Fibroblast of lung (primary cell): ENCODE measurements around the gene ANKRD27. TPM values are rescaled to one million over a fixed set of nuclear protein-coding genes. Genes with fewer than 3 reads are reported as not detected.

Experiments
- DNase-seq, 2 donors: peaks; one replicate each; pipeline versions ENCODE4 v3.0.0 to v3.0.0-alpha.2; 2010; ENCODE audit warnings: low read depth in 2 of 2
- H2AFZ ChIP-seq: 2 replicates; pipeline ENCODE4 v1.5.1; 2012; ENCODE audit warnings: low read length, control low read depth, inconsistent platforms
- H3K27ac ChIP-seq: 2 replicates; pipeline ENCODE4 v1.5.1; 2011; ENCODE audit warnings: low read length, control low read depth; ENCODE audit not compliant: insufficient read depth
- H3K27me3 ChIP-seq: 2 replicates; pipeline ENCODE4 v1.5.1; 2011; ENCODE audit warnings: mild to moderate bottlenecking, low read length; ENCODE audit not compliant: control insufficient read depth, insufficient read depth
- H3K36me3 ChIP-seq: 2 replicates; pipeline ENCODE4 v1.5.1; 2011; ENCODE audit warnings: low read length; ENCODE audit not compliant: control insufficient read depth, insufficient read depth
- H3K4me1 ChIP-seq: 2 replicates; pipeline ENCODE4 v1.5.1; 2011; ENCODE audit warnings: low read length; ENCODE audit not compliant: control insufficient read depth, insufficient read depth; ENCODE audit errors: extremely low read depth
- H3K4me2 ChIP-seq: 2 replicates; pipeline ENCODE4 v1.5.1; 2011; ENCODE audit warnings: low read length, control low read depth; ENCODE audit not compliant: insufficient read depth; ENCODE audit errors: extremely low read depth
- H3K4me3 ChIP-seq, 4 experiments: fragments of 200-600 bp in 1 of 4; sonication (generic) in 1 of 4; replicated peaks in 1 of 4; 2 replicates each; pipeline ENCODE4 v1.5.1; 2011 to 2016; ENCODE audit warnings: low read length in 4 of 4, low read depth in 3 of 4, mild to moderate bottlenecking in 3 of 4, control low read depth in 2 of 4, inconsistent platforms in 1 of 4, mixed read lengths in 1 of 4; ENCODE audit not compliant: insufficient read depth in 1 of 4; ENCODE audit errors: control extremely low read depth in 1 of 4
- H3K79me2 ChIP-seq: 2 replicates; pipeline ENCODE4 v1.5.1; 2012; ENCODE audit warnings: mild to moderate bottlenecking, low read length, inconsistent platforms; ENCODE audit not compliant: control insufficient read depth, insufficient read depth
- H3K9ac ChIP-seq: 2 replicates; pipeline ENCODE4 v1.5.1; 2011; ENCODE audit warnings: mild to moderate bottlenecking, low read length, control low read depth; ENCODE audit not compliant: insufficient read depth
- H3K9me3 ChIP-seq: 2 replicates; pipeline ENCODE4 v1.5.1; 2012; ENCODE audit warnings: low read depth, low read length; ENCODE audit not compliant: control insufficient read depth, insufficient read depth
- H4K20me1 ChIP-seq: 2 replicates; pipeline ENCODE4 v1.5.1; 2011; ENCODE audit warnings: low read length; ENCODE audit not compliant: control insufficient read depth, insufficient read depth; ENCODE audit errors: extremely low read depth
- CTCF ChIP-seq, 2 donors: IDR thresholded peaks in 1 of 2; conservative IDR thresholded peaks in 1 of 2; 1 replicate in 1 of 2; 2 replicates in 1 of 2; pipeline ENCODE4 v1.5.1; 2011 to 2012; ENCODE audit warnings: low read length in 2 of 2, control low read depth in 1 of 2, inconsistent platforms in 1 of 2, low read depth in 1 of 2, mild to moderate bottlenecking in 1 of 2
- EZH2 ChIP-seq: IDR thresholded peaks from 2 replicates; pipeline ENCODE4 v1.5.1; 2012; ENCODE audit warnings: low read length, control low read depth, mild to moderate bottlenecking; ENCODE audit errors: missing control alignments
- polyA plus RNA-seq, 2 donors: library from polyadenylated mRNA; depleted of rRNA in 1 of 2; stranded (reverse) in 1 of 2; unstranded in 1 of 2; fragments of >200 nt; gene quantifications; 2 replicates each; pipeline ENCODE4 v1.2.1, GENCODE V29; 2011 to 2012; ENCODE audit warnings: missing spikeins in 1 of 2
- total RNA-seq: library from RNA; depleted of rRNA; stranded (reverse); fragments of >200 nt; gene quantifications from 2 replicates; pipeline ENCODE4 v1.2.1, GENCODE V29; 2014

The ANKRD27 gene
- total and polyA plus RNA-seq, 2 donors (not counting 1 experiment from before 2014, with no cell fraction given) = 29.7 to 38.3 TPM

GRCh38 chr19:32672841-32673240, 2.1 kb downstream of the ANKRD27 start:
- no peak for DNase-seq
- H4K20me1 ChIP-seq = no peaks in the 10 kb centered on the region

GRCh38 chr19:32671883-32672593, 2.9 kb downstream of the ANKRD27 start:
- Histone ChIP-seq H3K27ac (no peak overlapping the region), H2AFZ (no peak overlapping the region), H3K79me2 (peaks cover 43% of the 10 kb centered on the region), H3K4me3 (no peak overlapping the region), H3K27me3 (peaks cover 14% of the 10 kb centered on the region), H3K4me2 (no peak overlapping the region), H3K9ac (no peak overlapping the region), H3K36me3 (no peaks in the 10 kb centered on the region), H3K4me1 (no peaks in the 10 kb centered on the region), H3K9me3 (no peaks in the 10 kb centered on the region), H4K20me1 (no peaks in the 10 kb centered on the region)
- peak in 1 of 2 donors; percentile 51 for DNase-seq
- TF ChIP-seq EZH2 = no peak
- TF ChIP-seq CTCF (conservative IDR thresholded peaks at IDR 0.05 in 1 of 2, IDR thresholded peaks at IDR 0.05 in 1 of 2; ENCODE audit: low read depth in 1 of 2, low read length in 2 of 2) = no peak

More at GRCh38 chr19:32672841-32673240, 2.1 kb downstream of the ANKRD27 start:
- no peaks in the 10 kb centered on the region for H3K4me1 ChIP-seq
- H3K27ac ChIP-seq = no peak overlapping the region
- H3K79me2 ChIP-seq = peaks cover 41% of the 10 kb centered on the region
- H3K36me3 ChIP-seq = no peaks in the 10 kb centered on the region
- no peak overlapping the region for H3K4me3 ChIP-seq
- H3K4me2 ChIP-seq = no peak overlapping the region
- H3K9ac ChIP-seq = no peak overlapping the region
- H2AFZ ChIP-seq = no peak overlapping the region
- peaks cover 21% of the 10 kb centered on the region for H3K27me3 ChIP-seq
- H3K9me3 ChIP-seq = no peaks in the 10 kb centered on the region
- no peak for TF ChIP-seq EZH2
- TF ChIP-seq CTCF (conservative IDR thresholded peaks at IDR 0.05 in 1 of 2, IDR thresholded peaks at IDR 0.05 in 1 of 2; ENCODE audit: low read depth in 1 of 2, low read length in 2 of 2) = no peak

GRCh38 chr19:32669310-32669709, 5.7 kb downstream of the ANKRD27 start:
- no peak for DNase-seq
- TF ChIP-seq EZH2 (no peak), CTCF (conservative IDR thresholded peaks at IDR 0.05 in 1 of 2, IDR thresholded peaks at IDR 0.05 in 1 of 2; ENCODE audit: low read depth in 1 of 2, low read length in 2 of 2) (no peak)
- H2AFZ ChIP-seq = no peak overlapping the region
- no peaks in the 10 kb centered on the region for H3K27me3 ChIP-seq
- no peak overlapping the region for H3K4me3 ChIP-seq
- peaks cover 45% of the 10 kb centered on the region for H3K79me2 ChIP-seq
- no peaks in the 10 kb centered on the region for H3K4me1 ChIP-seq
- no peaks in the 10 kb centered on the region for H3K9me3 ChIP-seq
- no peak overlapping the region for H3K9ac ChIP-seq
- H3K4me2 ChIP-seq = no peak overlapping the region
- no peaks in the 10 kb centered on the region for H4K20me1 ChIP-seq
- no peaks in the 10 kb centered on the region for H3K36me3 ChIP-seq
- no peak overlapping the region for H3K27ac ChIP-seq
